ENCODE measurements around the gene ELF3.

GRCh38 chr1:202054094-202054493, 43.7 kb downstream of the ELF3 start:
- no peak for TF ChIP-seq POU2F2 (IDR thresholded peaks at IDR 0.05; ENCODE audit: low read depth, low read length)
- TF ChIP-seq POLR2AphosphoS5 (IDR thresholded peaks at IDR 0.05; ENCODE audit: low read depth, low read length) = no peak

Measured in GM12891 (cell line).